NCI-H2171 (cell line): Measurements from ENCODE around the gene TUBA3C.

Experiments used
- DNase-seq: peaks from one replicate; lab custom pipeline; 2025; lab: John Stamatoyannopoulos, UW

Gene TUBA3C

DNA sequence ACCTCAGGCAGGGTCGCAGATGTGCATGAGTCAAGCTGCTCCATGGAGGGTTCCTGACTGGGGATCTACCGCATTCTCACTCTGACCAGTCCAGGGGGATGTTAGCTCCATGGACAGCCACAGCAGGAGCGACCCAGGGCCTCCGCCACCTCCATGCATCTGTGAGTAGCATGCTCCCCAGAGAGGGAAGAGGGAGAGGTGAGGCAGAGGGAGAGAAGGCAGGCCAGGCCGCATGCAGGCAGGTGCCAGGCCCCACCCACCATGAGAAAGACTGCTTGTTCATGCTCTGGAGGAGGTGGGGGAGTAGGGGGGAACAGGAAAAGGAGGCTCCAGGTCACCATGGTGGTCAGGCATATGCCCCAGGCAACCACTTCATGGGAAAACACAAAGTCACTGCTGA lies 20.3 kb downstream of the TUBA3C start:
- no peak for DNase-seq

DNA sequence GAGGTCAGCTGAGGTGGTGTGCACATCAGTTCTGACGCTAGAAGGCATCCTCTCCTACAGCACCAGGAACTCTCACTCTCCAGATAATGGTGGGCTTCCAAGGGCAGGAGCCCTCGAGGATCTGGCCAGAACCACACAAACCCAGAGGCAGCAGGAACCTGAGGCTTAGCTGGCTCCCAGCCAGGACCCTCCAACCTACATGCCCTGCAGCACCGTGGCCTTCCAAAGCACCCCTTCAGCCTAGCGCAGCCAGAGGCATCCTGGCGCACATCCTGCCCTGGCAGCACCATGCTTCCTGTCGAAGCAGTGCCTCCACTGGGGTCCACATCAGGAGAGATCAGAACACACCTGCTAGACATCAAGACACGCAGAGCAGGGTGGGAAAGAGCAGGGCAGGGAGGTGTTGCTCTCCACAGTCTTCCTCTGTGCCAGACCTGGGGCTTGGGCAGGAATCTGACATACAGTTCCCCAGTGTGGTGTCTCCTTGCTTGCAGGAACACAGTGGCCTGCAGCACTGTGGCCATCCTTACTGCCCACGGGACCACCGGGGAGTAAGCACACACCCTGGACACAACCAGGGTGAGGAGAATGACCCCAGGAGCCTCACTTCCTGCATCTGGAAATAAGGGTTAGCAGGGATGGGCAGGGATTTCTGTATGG lies 21.7 kb downstream of the TUBA3C start:
- DNase-seq, result no peak

DNA sequence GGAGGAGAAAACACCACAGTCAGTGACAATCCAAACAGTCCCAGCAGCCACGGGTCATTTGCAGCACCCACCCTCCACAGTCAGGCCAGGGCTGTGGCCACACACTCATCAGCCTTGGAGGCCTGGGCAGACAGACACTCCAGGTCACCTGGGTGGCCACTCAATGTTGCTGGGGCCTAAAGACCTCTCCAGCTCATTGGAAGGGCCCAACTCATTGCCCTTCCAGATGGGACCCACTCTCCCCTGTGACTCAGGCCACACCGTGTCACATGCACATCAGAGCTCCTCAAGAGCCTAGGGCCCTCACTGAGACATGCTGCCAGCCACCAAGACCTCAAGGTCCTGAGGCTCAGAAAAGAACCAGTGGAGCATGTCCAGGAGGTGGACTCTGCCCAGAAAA lies 22.4 kb downstream of the TUBA3C start:
- no peak for DNase-seq

DNA sequence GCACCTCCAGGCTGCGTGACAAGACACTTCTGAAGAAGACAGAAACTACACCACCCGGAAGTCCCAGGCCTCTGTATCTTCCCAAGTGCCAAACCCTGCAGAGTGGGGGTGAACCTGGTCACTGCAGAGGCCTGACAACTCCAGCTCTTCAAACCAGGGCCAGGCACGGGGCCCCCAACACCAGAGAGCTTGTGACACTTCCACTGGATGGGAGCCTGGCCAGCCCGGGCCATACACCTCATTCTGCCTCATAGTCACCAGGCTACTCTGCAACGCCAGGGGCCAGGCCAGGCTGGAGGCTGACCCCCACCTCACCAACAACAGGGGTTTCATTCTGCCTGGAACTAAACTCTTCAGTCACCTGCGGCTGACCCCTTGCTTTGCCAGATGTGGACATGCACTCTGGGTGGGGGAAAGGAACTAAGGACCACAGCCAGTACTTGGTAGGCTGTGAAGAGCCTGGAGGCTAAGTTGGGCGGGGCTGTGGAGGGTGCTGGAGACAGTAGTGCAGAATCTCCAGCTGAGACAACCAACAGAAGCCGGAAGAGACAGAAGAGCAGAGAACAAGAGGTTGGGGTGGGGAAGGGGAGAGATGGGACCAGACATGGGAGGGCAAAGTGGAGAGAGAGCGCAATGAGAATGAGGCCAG lies 23.0 kb downstream of the TUBA3C start:
- DNase-seq, result no peak

DNA sequence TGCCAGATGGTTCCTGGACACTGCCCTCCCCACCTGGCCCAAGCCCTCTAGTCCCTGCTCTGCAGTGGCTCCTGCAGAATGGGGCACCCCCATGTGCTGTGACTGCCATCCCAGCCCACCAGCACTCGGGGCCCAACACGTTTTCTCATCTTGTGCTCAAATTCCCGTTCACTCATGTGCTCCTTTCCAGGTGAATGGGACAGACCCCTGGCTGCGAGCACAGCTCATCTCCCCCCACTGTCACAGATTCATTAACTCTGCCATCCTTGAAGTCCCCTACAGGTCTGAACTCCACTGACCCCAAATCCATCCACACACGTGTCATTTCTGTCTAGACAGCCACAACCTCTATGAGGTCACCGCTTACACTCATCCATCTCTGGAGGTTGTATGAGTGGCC lies 23.6 kb downstream of the TUBA3C start:
- DNase-seq, result no peak

DNA sequence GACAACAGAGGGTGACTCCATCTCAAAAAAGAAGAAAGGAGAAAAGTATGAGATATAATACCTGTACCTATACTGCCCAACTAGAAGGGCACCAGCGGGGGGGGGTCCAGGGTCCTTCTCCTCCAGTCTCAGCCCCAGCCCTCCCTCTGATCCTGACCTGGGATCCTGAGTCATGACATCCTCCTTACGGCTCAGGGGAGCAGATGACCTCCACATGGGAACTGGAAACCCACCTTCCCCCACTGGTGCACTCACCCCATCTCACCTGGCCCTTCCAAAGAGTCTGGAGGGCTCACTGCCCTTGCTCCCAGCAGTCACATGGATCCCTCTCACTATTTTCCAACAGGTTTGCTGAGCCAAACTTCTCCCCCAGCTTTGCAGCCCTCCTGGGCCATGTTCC lies 24.2 kb downstream of the TUBA3C start:
- no peak for DNase-seq

DNA sequence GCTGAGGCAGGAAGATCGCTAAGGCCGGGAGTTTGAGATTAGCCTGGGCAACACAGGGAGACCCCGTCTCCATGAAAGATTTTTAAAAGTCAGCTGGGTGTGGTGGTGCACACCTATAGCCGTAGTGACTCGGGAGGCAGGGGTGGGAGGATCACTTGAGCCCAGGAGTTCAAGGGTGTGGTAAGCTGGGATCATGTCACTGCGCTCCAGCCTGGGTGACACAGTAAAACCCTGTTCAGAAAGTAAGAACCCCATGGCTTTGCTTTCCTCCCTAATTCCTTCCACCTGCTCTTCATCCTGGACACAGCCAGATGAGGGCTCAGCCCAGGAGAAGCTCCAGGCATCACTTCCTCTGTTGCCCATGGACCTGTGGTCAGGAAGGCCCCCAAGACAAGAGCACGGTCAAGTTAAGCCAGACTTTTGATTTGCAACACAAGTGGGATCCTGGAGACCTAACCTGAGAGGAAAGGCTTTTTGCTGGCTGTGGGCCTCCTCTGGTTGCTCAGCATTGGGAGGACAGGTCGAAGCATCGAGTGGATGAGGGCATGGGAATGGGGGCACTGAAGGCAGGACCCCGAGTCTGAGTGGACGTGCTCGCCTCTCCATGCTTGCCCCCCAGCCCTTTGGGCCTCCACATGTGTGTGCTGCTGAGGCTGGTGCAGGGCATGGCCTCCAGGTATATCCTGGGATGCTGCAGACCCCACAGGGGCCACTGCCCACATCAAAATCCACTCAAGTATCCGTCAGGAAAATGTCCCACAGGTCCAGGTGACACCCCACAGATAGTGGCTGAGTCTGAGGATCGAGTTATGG lies 25.4 kb downstream of the TUBA3C start:
- DNase-seq, result no peak

DNA sequence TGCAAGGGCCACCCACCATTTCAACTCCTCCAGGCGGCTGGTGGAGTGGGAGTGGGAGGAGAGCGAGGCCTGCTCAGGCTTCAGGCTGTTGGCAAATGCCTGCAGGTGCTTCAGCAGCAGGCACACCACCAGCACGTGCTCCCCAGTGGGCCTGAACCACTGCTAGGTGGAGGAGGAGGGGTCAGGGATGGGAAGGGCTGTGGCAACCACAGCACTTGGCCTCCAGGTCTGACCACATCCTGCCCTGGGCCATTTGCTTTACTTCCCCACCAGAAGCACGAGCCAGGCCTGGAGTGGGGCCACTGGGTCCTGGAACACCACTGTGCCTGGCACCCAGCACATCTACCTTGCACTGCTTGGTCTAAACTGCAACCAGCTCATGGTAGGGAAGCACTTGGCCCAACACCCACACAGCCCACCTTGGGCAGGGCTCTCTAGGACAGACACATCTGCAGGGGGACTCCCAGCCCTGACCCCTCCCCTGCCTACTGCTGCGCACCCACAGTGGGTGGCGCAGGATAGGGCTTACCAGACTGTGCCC lies 26.2 kb downstream of the TUBA3C start:
- no peak for DNase-seq

DNA sequence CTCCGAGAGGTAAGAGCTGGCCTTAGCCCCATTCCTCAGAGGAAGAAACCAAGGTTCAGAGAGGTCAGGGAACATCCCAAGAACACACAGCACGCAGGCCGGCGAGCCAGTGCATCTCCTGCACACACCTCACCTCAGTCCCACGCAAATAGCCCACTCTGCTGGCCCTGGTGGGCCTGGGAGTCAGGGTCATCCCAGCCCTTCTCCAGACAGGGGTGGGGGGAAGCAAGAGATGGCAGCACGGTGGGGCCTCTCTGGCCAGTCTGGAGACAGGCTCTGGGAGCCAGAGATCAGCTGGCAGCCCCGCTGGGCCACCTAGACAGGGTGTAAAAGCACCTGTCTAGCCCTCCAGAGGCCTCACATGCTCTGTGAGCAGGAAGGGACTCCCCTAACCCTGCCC lies 26.8 kb downstream of the TUBA3C start:
- no peak for DNase-seq

DNA sequence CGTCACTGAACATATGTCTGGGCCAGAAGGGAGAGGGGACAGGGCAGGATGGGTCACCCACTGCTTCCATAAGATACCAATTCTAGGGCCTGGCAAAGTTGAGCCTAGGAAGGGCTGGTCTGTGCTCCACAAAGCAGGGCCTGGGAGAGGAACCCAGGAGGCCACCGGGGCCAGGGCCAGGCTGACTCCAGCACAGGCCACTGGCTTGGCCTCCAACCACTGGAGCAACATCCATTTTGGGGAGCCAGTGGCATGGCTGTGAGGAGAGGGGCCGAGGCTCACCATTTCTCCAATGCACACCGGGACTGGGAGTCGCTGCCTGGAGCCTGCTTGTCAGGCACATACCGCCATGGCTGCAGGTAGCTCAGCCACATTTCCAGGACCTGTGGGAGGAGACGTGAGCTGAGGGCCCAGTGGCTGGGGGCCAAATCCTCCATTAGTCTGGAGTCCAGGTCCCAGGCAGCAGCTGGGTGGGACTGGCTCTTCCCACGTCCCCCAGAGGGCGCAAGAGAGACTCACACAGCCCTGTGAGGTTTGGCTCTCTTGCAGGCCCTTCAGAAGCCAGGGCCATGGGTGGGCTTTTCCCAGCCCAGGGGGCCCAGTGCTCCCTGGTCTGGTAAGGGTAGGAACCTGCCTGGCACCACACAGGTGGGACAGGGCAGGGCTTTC lies 27.7 kb downstream of the TUBA3C start:
- no peak for DNase-seq

- DNase-seq, result no peak
Measured at GRCh38 chr13:19152403-19152802, 29.2 kb downstream of the TUBA3C start.

GRCh38 chr13:19151581-19152263 lies 29.9 kb downstream of the TUBA3C start:
- no peak for DNase-seq

GRCh38 chr13:19150712-19151228 lies 30.9 kb downstream of the TUBA3C start:
- no peak for DNase-seq

- no peak for DNase-seq
Measured at GRCh38 chr13:19150226-19150625, 31.4 kb downstream of the TUBA3C start.

GRCh38 chr13:19148561-19148960 lies 33.1 kb downstream of the TUBA3C start:
- no peak for DNase-seq
